ENCODE data around the gene USP3. TPM values are rescaled to one million over a fixed set of nuclear protein-coding genes. Genes with fewer than 3 reads are reported as not detected.

Gene USP3
- total RNA-seq, 2 donors from 2014 or later: 57.6 to 74.2 TPM

GRCh38 chr15:63540449-63540848 lies 36.1 kb downstream of the USP3 start:
- Histone ChIP-seq H3K4me3 (no peak overlapping the region), H3K9ac (ENCODE audit: low read depth in 2 of 2, low read length in 2 of 2) (peak overlapping the region in 1 of 2 donors; percentile 57), H3K36me3 (no peaks in the 10 kb centered on the region), H3K27me3 (no peaks in the 10 kb centered on the region), H3K27ac (no peak overlapping the region), H3K9me3 (no peaks in the 10 kb centered on the region), H3K4me1 (no peaks in the 10 kb centered on the region)
- DNase-seq: no peak
- intact Hi-C loops (cut with DNase I): no loop called here
- no peak for TF ChIP-seq CTCF (IDR thresholded peaks at IDR 0.05)

- no peak overlapping the region for H3K9ac ChIP-seq (ENCODE audit: low read depth in 2 of 2, low read length in 2 of 2)
- intact Hi-C loops (cut with DNase I): no loop called here
- no peak for TF ChIP-seq CTCF (IDR thresholded peaks at IDR 0.05)
- H3K9me3 ChIP-seq: no peaks in the 10 kb centered on the region
- H3K4me1 ChIP-seq: no peaks in the 10 kb centered on the region
- DNase-seq: no peak
- H3K27me3 ChIP-seq: no peaks in the 10 kb centered on the region
- H3K36me3 ChIP-seq: no peaks in the 10 kb centered on the region
- no peak overlapping the region for H3K27ac ChIP-seq
- no peak overlapping the region for H3K4me3 ChIP-seq
Measured at GRCh38 chr15:63544258-63545026, 40.0 kb downstream of the USP3 start.

- Histone ChIP-seq H3K4me3 (no peak overlapping the region), H3K27me3 (no peaks in the 10 kb centered on the region), H3K4me1 (no peaks in the 10 kb centered on the region), H3K9ac (ENCODE audit: low read depth in 2 of 2, low read length in 2 of 2) (no peak overlapping the region), H3K27ac (no peak overlapping the region), H3K36me3 (no peaks in the 10 kb centered on the region), H3K9me3 (no peaks in the 10 kb centered on the region)
- DNase-seq: no peak
- intact Hi-C loops (cut with DNase I): no loop called here
- TF ChIP-seq CTCF (IDR thresholded peaks at IDR 0.05): no peak
Measured at GRCh38 chr15:63545520-63545919, 41.1 kb downstream of the USP3 start.

- H3K4me3 ChIP-seq: no peak overlapping the region
- H3K9ac ChIP-seq (ENCODE audit: low read depth in 2 of 2, low read length in 2 of 2): no peak overlapping the region
- no peaks in the 10 kb centered on the region for H3K27me3 ChIP-seq
- no peaks in the 10 kb centered on the region for H3K9me3 ChIP-seq
- H3K4me1 ChIP-seq: no peaks in the 10 kb centered on the region
- DNase-seq: no peak
- TF ChIP-seq CTCF (IDR thresholded peaks at IDR 0.05): no peak
- no peaks in the 10 kb centered on the region for H3K36me3 ChIP-seq
- intact Hi-C loops (cut with DNase I): no loop called here
- H3K27ac ChIP-seq: no peak overlapping the region
Measured at GRCh38 chr15:63551400-63551799, 47.0 kb downstream of the USP3 start.

GRCh38 chr15:63553388-63553791 lies 49.0 kb downstream of the USP3 start:
- no peak for TF ChIP-seq CTCF (IDR thresholded peaks at IDR 0.05)
- H3K4me3 ChIP-seq: no peak overlapping the region
- H3K27me3 ChIP-seq: no peaks in the 10 kb centered on the region
- intact Hi-C loops (cut with DNase I): no loop called here
- H3K9ac ChIP-seq (ENCODE audit: low read depth in 2 of 2, low read length in 2 of 2): peak overlapping the region in 1 of 2 donors; percentile 5
- H3K9me3 ChIP-seq: no peaks in the 10 kb centered on the region
- DNase-seq: no peak
- no peaks in the 10 kb centered on the region for H3K36me3 ChIP-seq
- no peaks in the 10 kb centered on the region for H3K4me1 ChIP-seq
- no peak overlapping the region for H3K27ac ChIP-seq
